Measurements from ENCODE around the gene ADAM12.

ADAM12 gene

DNA sequence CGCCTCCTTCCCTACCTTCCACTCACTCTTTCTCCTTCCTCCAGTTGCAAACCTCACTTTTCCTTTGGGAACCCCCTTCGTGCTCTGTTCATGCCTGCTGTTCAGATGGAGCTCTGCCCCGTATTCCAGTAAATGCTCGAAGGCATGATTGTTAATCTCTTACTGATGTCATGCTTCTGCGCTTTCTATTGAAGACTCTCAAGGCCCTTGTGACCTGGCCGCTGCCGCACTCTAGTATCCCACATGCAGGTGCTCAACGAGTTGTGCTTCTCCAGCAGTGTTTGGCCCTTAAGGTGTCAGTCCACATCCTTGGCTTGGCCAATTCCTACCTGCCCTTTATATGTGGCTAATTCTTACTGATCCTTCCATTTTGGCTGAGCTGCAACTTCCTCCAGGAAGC is 158.6 kb downstream of the ADAM12 start:
- DNase-seq: no peak

DNA sequence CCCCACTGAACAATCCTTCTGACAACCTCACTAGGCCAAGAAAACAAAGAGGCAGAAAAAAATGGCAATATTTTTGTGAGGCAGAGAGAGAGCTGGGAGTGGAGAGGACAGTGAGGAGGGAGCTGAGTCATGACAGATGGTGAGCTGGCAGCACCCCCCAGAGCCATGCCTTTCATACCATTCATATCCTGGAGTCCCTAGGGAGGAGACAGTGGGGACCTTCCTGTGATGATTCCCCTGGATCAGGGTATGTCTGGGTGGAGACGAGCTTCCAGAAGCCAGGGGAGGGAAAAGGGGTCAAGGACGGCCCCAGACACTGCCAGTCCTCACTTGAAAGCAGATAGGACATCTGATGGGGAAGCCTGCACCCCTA is 160.5 kb downstream of the ADAM12 start:
- no peak for DNase-seq

GRCh38 chr10:126226988-126227761 is 161.1 kb downstream of the ADAM12 start:
- DNase-seq: no peak

- DNase-seq: no peak
Observed at GRCh38 chr10:126226205-126226604, 162.1 kb downstream of the ADAM12 start.

DNA sequence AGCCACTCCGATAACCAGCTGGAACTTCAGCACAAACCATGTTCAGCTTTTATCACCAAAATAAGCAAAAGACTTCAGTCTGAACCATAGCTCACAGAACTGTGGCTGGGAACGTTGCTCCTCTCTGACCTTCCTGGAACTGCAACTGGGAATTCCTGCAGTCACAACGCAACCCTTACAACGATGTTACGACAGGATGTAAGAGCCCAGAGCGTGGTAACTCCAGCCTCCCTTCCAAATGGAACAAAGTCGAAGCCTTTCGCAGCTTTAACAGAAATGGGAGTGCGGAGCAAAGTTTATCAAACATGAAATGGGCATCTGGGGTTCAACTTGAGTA is 162.6 kb downstream of the ADAM12 start:
- DNase-seq: no peak

- no peak for DNase-seq
Observed at GRCh38 chr10:126224967-126225671, 163.2 kb downstream of the ADAM12 start.

GRCh38 chr10:126223512-126224067 is 164.7 kb downstream of the ADAM12 start:
- no peak for DNase-seq

- DNase-seq: no peak
Observed at GRCh38 chr10:126222736-126223511, 165.4 kb downstream of the ADAM12 start.

- no peak for DNase-seq
Observed at GRCh38 chr10:126221874-126222273, 166.4 kb downstream of the ADAM12 start.

DNA sequence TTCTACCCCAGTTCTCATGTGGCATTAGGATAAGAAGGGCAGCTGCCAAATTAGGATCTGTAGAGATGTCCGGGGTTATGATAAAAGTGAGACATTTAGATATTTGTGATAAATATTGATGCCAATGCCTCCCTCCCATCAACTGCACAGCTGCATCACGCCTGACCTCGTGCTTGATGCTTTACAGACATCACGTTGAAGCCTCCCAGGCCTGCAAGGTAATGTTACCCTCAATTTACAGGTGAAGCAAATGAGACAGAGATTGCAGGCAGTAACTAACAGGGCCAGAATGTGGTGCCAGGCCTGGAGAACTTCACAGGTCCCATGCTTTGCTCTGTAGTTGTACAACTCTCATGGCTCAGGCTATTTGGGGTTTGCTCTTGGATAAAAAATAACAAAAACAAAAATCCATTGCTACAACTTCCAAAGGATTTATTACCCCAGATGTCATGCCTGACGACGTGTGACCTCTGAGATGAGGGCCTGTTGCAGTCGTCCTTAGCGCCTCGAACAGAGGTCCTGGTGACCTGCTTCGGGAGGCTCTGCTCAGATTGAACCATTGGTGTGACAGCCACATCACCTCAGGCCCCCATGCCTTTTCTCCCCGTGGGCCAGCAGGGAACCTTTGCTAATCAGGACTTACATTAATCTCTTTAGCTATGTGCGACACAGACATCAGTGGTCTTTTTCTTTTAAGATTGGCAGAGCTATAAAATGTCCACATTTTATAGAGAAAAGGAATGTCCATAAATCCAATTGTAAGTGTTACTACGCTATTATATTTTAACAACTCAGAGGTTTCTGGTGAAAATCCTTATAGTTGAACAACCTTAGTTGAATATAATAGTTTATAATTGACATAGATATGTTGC is 169.3 kb downstream of the ADAM12 start:
- DNase-seq: no peak

GRCh38 chr10:126218174-126218573 is 170.1 kb downstream of the ADAM12 start:
- no peak for DNase-seq

GRCh38 chr10:126216632-126216961 is 171.7 kb downstream of the ADAM12 start:
- no peak for DNase-seq

DNA sequence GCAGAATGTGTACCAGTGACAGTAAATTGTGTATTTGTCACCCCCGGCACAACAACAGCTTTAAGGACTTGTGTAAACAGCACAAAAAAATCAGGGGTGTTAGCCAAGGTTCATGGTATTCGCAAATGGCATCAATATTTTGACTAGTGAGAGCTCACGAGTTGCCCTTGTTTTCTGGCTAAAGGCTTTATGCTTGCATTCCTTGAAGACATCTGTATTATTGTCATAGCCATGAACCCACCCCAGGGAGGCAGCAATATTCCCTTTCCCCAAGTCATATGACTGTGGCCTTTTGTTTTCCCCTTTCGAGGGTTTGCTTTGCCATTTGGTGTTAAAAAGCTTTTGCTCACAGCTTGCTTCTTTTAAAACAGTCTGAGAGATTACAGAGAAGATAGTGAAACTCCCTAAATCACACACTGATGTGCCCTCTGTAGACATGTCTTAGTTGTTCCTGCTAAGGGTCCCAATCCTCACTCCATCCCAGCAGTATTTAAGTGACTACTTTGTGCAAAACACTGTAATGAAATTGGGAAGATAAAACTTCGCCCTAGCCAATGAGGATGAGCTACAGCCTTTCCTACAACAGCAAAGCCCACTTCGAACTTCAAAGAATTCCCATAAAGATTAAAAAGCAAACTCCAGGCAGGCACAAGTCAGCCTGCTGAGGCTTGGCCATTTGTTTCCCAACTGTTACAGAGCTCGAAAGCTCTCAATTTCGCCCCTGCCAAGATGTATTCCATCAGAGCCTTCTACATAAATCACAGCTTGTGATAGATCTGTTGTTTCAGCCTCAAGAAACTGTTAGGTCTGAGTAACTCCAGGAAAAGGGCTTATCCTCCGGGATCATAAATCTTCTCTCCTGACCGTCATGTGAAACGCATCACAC is 172.3 kb downstream of the ADAM12 start:
- no peak for DNase-seq

DNA sequence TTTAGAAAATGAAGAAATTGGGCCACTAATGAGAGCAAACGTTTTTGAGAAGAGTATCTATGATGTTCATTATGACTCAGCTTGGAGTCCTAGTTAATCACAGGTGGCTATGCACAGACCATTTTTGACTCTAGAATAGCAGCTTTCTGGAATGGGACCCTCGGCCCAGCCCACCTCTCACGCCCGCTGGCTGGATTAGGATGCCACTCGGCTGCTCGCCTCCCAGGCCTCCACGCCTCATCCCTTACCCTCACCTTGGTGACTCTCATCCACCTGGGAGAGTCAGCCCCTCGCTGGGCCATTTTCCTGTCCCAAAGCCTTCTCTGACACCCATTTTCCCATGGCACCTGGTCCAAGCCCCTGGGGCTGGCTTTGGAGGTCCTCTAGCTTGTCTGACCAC is 173.6 kb downstream of the ADAM12 start:
- DNase-seq: no peak

- DNase-seq: no peak
Observed at GRCh38 chr10:126214021-126214420, 174.3 kb downstream of the ADAM12 start.

DNA sequence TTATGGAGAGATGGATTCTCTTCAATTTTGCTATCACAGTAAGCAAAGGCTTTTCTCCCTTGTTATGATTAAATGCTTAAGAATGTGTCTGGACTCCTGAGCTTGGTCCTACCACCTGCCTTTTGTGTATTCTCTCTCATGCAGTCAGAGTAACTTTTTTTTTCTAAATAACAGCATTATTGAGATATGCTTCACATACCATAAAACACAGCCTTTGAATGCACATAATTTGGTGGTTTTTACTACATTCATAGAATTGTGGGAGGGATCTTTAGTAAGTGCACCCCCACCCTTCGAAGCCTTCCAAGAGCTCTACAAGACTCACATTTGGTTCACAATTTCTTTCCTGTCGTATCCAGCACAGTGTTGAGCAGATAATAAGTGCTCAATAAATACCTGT is 175.5 kb downstream of the ADAM12 start:
- no peak for DNase-seq

DNA sequence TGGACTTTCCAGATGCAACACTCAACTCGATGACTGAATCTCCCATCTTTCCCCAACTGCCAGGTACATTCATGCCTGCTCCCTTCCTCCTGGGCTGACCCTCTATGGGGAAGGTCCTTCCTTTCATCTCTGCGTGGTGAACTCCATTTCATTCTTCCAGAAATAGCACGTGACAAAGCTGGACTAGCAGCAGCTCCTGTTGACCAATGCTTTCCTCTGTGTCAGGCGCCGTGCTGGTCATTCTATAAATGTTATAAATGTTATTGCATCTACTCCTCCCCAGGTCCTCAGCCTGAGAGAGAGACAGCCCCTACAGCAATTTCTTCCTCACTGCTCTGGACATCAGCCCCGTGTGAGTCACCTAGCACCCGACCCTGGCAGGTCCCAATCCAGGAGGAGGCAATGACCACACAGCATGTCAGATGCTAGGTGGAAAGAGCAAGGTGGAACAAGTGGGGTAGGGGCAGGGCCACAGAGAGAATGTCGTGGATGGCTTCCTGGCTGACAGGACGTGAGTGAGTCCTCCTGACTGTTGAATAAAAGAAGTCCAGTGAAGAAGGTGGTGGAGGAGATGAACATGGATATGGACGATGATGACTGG is 178.1 kb downstream of the ADAM12 start:
- DNase-seq: no peak

DNA sequence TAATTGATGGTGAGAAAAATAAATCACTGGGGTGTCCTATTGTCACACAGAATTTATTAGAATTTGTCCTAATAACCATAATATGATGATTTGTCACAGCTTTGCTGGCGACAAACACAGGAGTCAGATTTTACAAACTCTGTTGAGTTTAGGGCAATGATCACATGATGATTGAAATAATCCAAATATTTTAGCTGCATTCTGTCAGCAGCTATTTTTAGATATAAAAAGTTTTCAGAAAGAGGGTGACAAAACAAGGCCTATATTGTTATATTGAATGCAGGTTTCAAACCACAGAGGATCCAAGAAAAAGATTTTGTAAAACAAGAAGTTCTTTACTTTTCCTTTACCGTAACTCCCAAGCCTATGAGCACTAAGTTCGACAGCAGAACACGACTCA is 178.8 kb downstream of the ADAM12 start:
- DNase-seq: no peak

GRCh38 chr10:126208726-126209302 is 179.5 kb downstream of the ADAM12 start:
- no peak for DNase-seq

- DNase-seq: no peak
Observed at GRCh38 chr10:126207851-126208250, 180.4 kb downstream of the ADAM12 start.

- no peak for DNase-seq
Observed at GRCh38 chr10:126207313-126207771, 180.9 kb downstream of the ADAM12 start.
